HEK293 (cell line): ENCODE data around the gene STOML1.

Source experiments
- BCL11A ChIP-seq: fragments of 450-650 bp; formaldehyde crosslinking; IDR thresholded peaks from 2 replicates; pipeline ENCODE4 v1.5.1; 2016; ENCODE audit warnings: low read depth, missing biosample characterization, missing genetic modification characterization
- GLIS1 ChIP-seq: fragments of 450-650 bp; formaldehyde crosslinking; IDR thresholded peaks from 2 replicates; pipeline ENCODE4 v1.5.1; 2016; ENCODE audit warnings: missing biosample characterization, missing genetic modification characterization
- HOXA7 ChIP-seq: sonication (generic); formaldehyde crosslinking; IDR thresholded peaks from 2 replicates; pipeline ENCODE4 v1.8.1; 2022; ENCODE audit warnings: missing genetic modification reagents, borderline replicate concordance
- IKZF3 ChIP-seq: fragments of 450-650 bp; IDR thresholded peaks from 2 replicates; pipeline ENCODE4 v1.5.0; 2018; ENCODE audit warnings: missing biosample characterization, mild to moderate bottlenecking, missing genetic modification characterization, moderate library complexity
- PRDM2 ChIP-seq: fragments of 450-650 bp; formaldehyde crosslinking; IDR thresholded peaks from 2 replicates; pipeline ENCODE4 v1.5.1; 2016; ENCODE audit warnings: missing biosample characterization, missing genetic modification characterization, borderline replicate concordance
- YY1 ChIP-seq: fragments of 450-650 bp; formaldehyde crosslinking; IDR thresholded peaks from 2 replicates; pipeline ENCODE4 v1.5.1; 2018; ENCODE audit warnings: missing biosample characterization, missing genetic modification characterization
- YY2 ChIP-seq: fragments of 450-650 bp; formaldehyde crosslinking; IDR thresholded peaks from 2 replicates; pipeline ENCODE4 v1.5.1; 2016; ENCODE audit warnings: missing biosample characterization, missing genetic modification characterization
- ZBTB1 ChIP-seq: fragments of 450-650 bp; formaldehyde crosslinking; IDR thresholded peaks from 2 replicates; pipeline ENCODE4 v1.5.1; 2016; ENCODE audit warnings: missing biosample characterization, missing genetic modification characterization
- ZBTB7A ChIP-seq: fragments of 450-650 bp; formaldehyde crosslinking; IDR thresholded peaks from 2 replicates; pipeline ENCODE4 v1.5.1; 2016; ENCODE audit warnings: low read depth, missing biosample characterization, missing genetic modification characterization
- ZNF10 ChIP-seq: fragments of 450-650 bp; formaldehyde crosslinking; IDR thresholded peaks from 2 replicates; pipeline ENCODE4 v1.5.1; 2017; ENCODE audit warnings: missing biosample characterization, missing genetic modification characterization
- ZNF114 ChIP-seq: fragments of 450-650 bp; formaldehyde crosslinking; IDR thresholded peaks from 2 replicates; pipeline ENCODE4 v1.5.0; 2017; ENCODE audit warnings: missing biosample characterization, missing genetic modification characterization
- ZNF138 ChIP-seq: fragments of 450-650 bp; formaldehyde crosslinking; IDR thresholded peaks from 2 replicates; pipeline ENCODE4 v1.5.1; 2016; ENCODE audit warnings: missing biosample characterization, missing genetic modification characterization, borderline replicate concordance
- ZNF37A ChIP-seq: fragments of 450-650 bp; IDR thresholded peaks from 2 replicates; pipeline ENCODE4 v1.5.1; 2018; ENCODE audit warnings: missing biosample characterization, missing genetic modification characterization
- ZNF398 ChIP-seq: fragments of 450-650 bp; formaldehyde crosslinking; IDR thresholded peaks from 2 replicates; pipeline ENCODE4 v1.5.1; 2017; ENCODE audit warnings: missing biosample characterization, missing genetic modification characterization
- ZNF501 ChIP-seq: fragments of 450-650 bp; formaldehyde crosslinking; IDR thresholded peaks from 2 replicates; pipeline ENCODE4 v1.5.1; 2016; ENCODE audit warnings: missing biosample characterization, missing genetic modification characterization
- ZNF518A ChIP-seq: fragments of 450-650 bp; formaldehyde crosslinking; conservative IDR thresholded peaks from 2 replicates; pipeline ENCODE4 v1.5.1; 2016; ENCODE audit warnings: low read depth, missing biosample characterization, missing genetic modification characterization
- ZNF560 ChIP-seq: fragments of 450-650 bp; formaldehyde crosslinking; IDR thresholded peaks from 2 replicates; pipeline ENCODE4 v1.5.1; 2017; ENCODE audit warnings: missing biosample characterization, missing genetic modification characterization, borderline replicate concordance
- ZNF624 ChIP-seq: fragments of 450-650 bp; formaldehyde crosslinking; IDR thresholded peaks from 2 replicates; pipeline ENCODE4 v1.5.1; 2017; ENCODE audit warnings: missing biosample characterization, missing genetic modification characterization
- ZNF692 ChIP-seq: fragments of 450-650 bp; formaldehyde crosslinking; IDR thresholded peaks from 2 replicates; pipeline ENCODE4 v1.5.1; 2016; ENCODE audit warnings: missing biosample characterization, missing genetic modification characterization
- ZNF704 ChIP-seq: fragments of 450-650 bp; formaldehyde crosslinking; IDR thresholded peaks from 2 replicates; pipeline ENCODE4 v1.5.1; 2016; ENCODE audit warnings: missing biosample characterization, missing genetic modification characterization
- ZNF776 ChIP-seq: fragments of 450-650 bp; formaldehyde crosslinking; IDR thresholded peaks from 2 replicates; pipeline ENCODE4 v1.5.0; 2017; ENCODE audit warnings: missing biosample characterization, missing genetic modification characterization, borderline replicate concordance
- ZNF791 ChIP-seq: fragments of 450-650 bp; formaldehyde crosslinking; IDR thresholded peaks from 2 replicates; pipeline ENCODE4 v1.5.1; 2016; ENCODE audit warnings: missing biosample characterization, missing genetic modification characterization
- ZSCAN18 ChIP-seq: fragments of 450-650 bp; formaldehyde crosslinking; IDR thresholded peaks from 2 replicates; pipeline ENCODE4 v1.5.1; 2016; ENCODE audit warnings: missing biosample characterization, missing genetic modification characterization
- ZXDB ChIP-seq: fragments of 450-650 bp; formaldehyde crosslinking; IDR thresholded peaks from 2 replicates; pipeline ENCODE4 v1.5.1; 2016; ENCODE audit warnings: missing biosample characterization, missing genetic modification characterization

STOML1 gene

DNA sequence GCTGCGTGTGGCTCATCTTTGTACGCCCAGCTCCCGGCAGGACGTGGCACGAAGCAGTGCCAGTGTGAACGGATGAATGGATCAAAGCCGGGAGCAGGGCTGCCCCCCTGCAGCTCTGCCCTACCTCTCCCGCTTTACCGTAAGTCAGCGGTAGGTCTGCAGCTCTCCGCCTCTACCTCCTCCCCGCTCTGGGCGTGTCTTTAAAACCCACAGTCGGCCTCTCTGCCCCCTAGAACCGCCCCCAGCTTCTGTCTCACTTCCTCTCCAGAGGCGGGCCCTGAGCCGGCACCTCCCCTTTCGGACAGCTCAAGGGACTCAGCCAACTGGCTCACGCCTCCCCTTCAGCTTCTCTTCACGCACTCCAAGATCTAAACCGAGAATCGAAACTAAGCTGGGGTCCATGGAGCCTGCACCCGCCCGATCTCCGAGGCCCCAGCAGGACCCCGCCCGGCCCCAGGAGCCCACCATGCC is 2.4 kb upstream of the STOML1 start, which contains the start of gene PML (continued):
- no peak for TF ChIP-seq PRDM2 (tag by site-specific recombination)
- peak; percentile 70 for TF ChIP-seq ZXDB (tag by site-specific recombination)
- TF ChIP-seq ZNF624 (tag by site-specific recombination), result no peak
- TF ChIP-seq ZNF398, result no peak
- TF ChIP-seq ZNF501 (tag by site-specific recombination), result no peak; the same call in 1 of the 2 replicates
- no peak for TF ChIP-seq ZNF791 (tag by site-specific recombination)
- no peak for TF ChIP-seq HOXA7 (CRISPR knock-in tag)
- TF ChIP-seq BCL11A (tag by site-specific recombination), result no peak
- no peak for TF ChIP-seq ZSCAN18
- no peak for TF ChIP-seq ZBTB7A (tag by site-specific recombination)
- TF ChIP-seq ZNF138 (tag by site-specific recombination), result no peak
- no peak for TF ChIP-seq ZNF10
- TF ChIP-seq ZNF37A (tag by site-specific recombination), result no peak
- TF ChIP-seq IKZF3 (tag by site-specific recombination), result no peak
- TF ChIP-seq ZNF114, result no peak
- TF ChIP-seq GLIS1 (tag by site-specific recombination), result peak; percentile 95
- no peak for TF ChIP-seq ZNF704 (tag by site-specific recombination)
- TF ChIP-seq ZNF776 (tag by site-specific recombination), result no peak
- no peak for TF ChIP-seq YY1 (tag by site-specific recombination)
- no peak for TF ChIP-seq YY2
- no peak for TF ChIP-seq ZNF560 (tag by site-specific recombination)
- TF ChIP-seq ZNF692 (tag by site-specific recombination), result no peak
- no peak for TF ChIP-seq ZBTB1 (tag by site-specific recombination)
- TF ChIP-seq ZNF518A, result 0 out of 2 replicates have a peak, but pooled peaks have one; percentile 24
